Non-pigmented ciliary epithelial cell (primary cell): ENCODE results near the gene TMEM272.

Experiments
- DNase-seq: peaks from one replicate; pipeline ENCODE4 v3.0.0-alpha.2; 2010; ENCODE audit warnings: low read depth

The TMEM272 gene

GRCh38 chr13:51780099-51780498, 64.9 kb downstream of the TMEM272 start:
- DNase-seq: no peak

DNA sequence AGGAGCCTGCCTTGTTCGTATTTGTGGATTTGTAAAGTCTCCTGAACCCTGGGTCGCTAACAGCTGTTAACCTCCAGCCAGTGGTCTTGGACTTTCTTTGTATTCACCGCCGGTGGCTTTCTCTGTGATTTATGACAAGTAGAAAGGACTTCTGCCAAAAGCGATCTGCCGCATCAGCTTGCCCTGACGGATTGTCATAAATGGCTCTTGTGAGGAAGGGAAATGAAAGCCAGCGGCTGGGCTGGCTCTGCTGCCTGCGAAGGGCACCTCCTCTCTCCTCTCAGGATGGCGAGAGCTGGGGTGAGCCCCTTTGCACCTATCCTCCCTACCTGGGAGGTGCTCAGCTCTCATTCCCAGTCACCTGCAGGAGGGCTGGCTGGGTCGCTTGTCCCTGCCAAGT, 66.6 kb downstream of the TMEM272 start:
- DNase-seq: no peak

- no peak for DNase-seq
Observed at GRCh38 chr13:51777921-51778320, 67.1 kb downstream of the TMEM272 start.

GRCh38 chr13:51776179-51776578, 68.8 kb downstream of the TMEM272 start:
- no peak for DNase-seq

GRCh38 chr13:51773515-51773914, 71.5 kb downstream of the TMEM272 start:
- no peak for DNase-seq

- no peak for DNase-seq
Observed at GRCh38 chr13:51772781-51773180, 72.2 kb downstream of the TMEM272 start.

DNA sequence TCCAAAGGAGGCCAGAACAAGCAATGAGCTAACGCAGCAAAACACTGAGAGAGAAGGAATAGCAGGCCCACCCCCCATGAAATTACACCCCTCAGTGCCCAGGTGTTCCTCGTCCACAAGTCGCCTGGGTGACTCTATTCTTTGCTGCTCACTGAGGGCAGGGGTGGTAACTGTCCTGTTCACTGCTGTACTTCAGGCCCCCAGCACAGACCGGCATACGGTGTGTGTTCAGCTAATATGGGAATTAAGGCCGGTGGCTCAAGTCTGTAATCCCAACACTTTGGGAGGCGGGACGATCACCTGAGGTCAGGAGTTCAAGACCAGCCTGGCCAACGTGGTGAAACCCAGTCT, 72.9 kb downstream of the TMEM272 start:
- no peak for DNase-seq

GRCh38 chr13:51771418-51772104, 73.4 kb downstream of the TMEM272 start:
- DNase-seq: no peak

DNA sequence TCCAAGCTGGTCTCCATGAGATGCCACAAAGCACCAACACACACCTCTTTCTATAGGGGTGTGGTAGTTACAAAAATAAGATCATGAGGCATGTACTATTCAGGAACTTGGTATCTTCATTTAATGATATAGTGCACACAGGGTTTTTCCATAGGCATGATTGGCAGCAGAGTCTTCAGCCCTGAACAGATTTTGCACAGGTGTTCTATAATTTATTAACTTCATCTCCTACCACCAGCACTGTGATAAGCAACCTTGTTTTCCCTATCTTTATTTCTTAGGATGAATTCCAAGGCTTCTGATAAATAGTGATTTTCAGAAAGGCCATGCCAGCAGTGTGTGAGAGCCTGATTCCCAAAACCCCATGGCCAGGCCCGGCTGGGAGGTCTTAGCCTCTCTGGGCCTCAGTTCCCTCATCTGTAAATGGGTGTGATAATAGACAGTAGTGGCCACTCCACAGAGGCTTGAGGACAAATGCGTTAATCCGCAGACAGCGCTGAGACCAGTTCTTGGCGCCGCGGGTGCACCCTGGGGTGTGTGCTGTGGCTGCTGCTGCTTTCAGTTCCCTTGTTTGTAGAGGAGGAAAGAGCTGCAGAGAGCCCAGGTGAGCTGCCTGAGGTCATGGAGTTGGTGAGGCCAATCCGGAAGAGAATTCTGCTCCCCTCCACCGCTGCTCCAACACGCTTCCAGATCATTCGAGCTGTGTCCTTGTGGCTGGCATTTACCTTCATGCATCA, 74.1 kb downstream of the TMEM272 start:
- no peak for DNase-seq

- DNase-seq: no peak
Observed at GRCh38 chr13:51770160-51770559, 74.8 kb downstream of the TMEM272 start.

DNA sequence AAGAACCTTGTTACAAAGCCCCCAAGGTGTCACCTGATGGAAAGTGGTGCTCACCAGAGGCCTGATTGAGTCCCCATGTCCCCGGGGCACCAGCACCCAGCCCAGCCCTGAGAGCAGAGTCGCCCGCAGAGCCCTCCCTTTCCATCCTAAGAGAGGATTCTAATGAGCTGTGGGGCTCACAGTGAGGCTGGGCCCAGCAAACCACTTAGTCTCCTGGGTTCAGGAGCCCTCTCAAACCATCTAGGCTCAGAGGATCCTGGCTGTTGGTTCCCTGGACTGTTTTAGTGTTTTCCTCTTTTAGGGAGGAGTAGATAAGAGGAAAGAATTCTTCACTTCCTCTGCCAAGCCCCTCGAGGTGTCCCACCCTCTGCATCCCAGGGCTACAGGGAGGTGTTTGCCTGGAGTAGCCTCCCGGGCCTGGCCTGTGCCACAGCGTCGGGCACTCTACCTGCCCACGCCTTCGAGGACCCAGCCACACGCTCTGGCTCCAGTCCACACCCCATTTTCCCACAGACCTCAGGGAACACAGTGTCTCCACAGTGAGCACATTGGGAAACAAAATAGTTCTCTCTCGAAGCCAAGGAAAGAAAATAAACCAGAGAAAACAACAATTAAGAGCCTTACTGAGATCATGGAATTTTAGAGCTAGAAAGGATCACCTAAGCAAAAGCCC, 75.4 kb downstream of the TMEM272 start:
- DNase-seq: no peak

DNA sequence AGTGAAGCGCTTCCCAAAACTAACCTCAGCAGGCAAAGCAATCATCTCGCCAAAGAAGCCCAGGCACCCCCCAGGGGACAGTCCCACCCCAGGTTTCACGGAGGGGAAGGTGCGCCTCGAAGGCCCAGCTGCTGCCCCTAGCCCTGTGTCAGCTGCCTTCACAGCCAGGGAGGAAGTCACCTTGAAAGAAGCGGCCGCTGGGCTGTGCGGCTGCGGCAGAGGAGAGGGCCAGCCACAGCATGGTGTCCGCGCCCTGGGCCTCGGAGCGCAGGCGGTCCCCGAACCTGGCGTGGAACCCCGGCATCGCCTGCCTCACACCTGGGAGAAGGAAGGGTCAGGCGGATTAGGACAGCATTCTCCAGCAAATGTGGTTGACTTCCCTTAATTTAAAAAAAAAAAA, 76.0 kb downstream of the TMEM272 start:
- DNase-seq: no peak

DNA sequence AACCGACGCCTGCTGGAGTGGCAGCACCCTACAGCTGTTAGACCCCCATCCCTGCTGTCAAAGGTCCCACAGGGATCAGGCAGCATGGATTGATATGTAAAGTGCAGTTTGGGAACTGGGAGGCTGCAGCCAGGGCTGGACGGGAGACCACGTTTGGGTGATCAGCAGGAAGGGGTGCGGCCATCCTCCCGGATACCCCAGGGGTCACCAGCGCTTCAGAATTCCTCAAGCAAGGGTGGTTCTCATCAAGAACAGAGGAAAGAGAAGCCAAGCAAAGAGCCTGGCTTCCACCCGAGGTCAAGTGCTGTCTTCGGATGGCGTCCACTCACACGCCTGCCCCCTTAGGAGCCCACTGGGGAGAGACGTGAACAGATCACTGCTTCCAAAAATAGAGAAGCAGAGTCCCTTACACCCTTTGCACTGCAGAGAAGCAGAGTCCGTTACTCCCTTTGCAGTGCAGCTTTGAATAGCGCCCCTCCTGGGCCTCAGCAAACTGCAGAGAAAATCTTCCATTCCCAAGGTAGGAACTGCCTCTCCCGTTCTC, 76.5 kb downstream of the TMEM272 start:
- no peak for DNase-seq

GRCh38 chr13:51767100-51767499, 77.9 kb downstream of the TMEM272 start:
- DNase-seq: no peak

GRCh38 chr13:51765142-51765515, 79.8 kb downstream of the TMEM272 start:
- DNase-seq: no peak

DNA sequence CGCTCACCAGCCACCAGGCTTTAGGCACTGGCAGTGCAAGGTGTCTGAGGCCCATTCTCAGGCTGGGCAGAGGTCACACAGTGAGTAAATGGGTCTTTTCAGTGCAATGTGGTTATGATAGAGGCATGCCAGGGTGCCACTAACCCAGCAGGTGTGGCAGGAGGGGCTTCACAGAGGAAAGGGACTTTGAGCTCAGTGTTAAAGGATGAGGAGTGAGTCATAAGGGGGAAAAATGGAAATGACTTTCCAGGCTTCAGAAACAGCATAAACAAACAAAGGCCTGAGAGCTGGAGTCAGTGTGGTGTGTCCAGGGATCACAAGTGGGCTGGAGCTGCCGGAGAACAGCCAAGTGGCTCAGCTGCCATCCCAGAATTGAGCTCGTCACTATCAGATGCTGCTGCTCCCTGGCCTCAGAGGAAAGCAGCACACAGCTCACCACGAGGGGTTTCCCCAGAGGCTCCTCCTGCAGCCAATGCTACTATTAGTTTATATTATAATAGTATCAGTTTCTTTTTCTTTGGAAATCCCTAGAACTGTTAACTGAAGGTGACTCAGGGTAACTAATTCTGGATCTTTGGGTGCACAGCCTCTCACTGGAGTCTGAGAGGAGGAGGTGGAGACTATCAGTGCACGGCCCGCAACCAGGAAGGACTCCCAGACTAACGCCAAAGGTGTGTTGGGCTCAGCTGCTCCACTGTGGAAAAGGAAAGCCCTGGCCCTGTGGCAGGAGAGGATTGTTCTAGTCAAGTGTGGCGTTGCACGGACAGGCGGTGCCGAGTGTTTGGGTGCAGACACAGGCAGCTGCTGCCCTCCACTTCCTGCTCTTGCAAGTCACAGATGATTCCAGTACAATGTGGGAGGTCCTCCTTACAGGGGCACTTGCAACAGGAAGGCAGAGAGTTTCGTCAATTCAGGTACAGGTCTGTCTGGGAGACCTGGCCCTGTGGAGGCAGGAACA, 80.5 kb downstream of the TMEM272 start:
- peak; percentile 35 for DNase-seq

DNA sequence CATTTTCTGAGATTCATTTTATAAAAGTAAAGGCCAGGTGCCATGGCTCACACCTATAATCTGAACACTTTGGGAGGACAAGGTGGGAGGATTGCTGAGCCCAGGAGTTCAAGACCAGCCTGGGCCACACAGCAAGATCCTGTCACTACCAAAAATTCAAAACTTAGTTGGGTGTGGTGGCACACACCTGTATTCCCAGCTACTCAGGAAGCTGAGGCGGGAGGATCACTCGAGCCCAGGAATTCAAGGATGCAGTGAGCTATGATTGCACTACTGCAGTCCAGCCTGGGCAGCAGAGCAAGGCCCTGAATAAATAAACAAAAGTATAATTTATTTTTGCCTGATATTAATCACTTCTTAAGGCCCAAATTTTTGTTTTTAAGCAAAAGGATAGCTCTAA, 81.5 kb downstream of the TMEM272 start:
- no peak for DNase-seq
